GM23248 (cell line): ENCODE results near the gene LRRC8E. TPM values are rescaled to one million over a fixed set of nuclear protein-coding genes. Genes with fewer than 3 reads are reported as not detected.

Experiments used
- DNase-seq: peaks from one replicate; pipeline ENCODE4 v3.0.0-alpha.2; 2015
- H2AFZ ChIP-seq: fragments of 200-600 bp; sonication (generic); 2 replicates; pipeline ENCODE4 v1.6.1; 2016; ENCODE audit warnings: antibody characterized with exemption
- H3F3A ChIP-seq: fragments of 200-600 bp; sonication (generic); 2 replicates; pipeline ENCODE4 v1.6.1; 2016; ENCODE audit warnings: mild to moderate bottlenecking, antibody characterized with exemption, mixed run types; ENCODE audit not compliant: insufficient read depth
- H3K27ac ChIP-seq: fragments of 200-600 bp; sonication (generic); 2 replicates; pipeline ENCODE4 v1.5.1; 2016; ENCODE audit warnings: mild to moderate bottlenecking
- H3K27me3 ChIP-seq: fragments of 200-600 bp; sonication (generic); replicated peaks from 2 replicates; pipeline ENCODE4 v1.6.1; 2016; ENCODE audit warnings: mild to moderate bottlenecking; ENCODE audit not compliant: insufficient read depth
- H3K36me3 ChIP-seq: fragments of 200-600 bp; sonication (generic); 2 replicates; pipeline ENCODE4 v1.6.1; 2016; ENCODE audit warnings: low read depth, mild to moderate bottlenecking
- H3K4me1 ChIP-seq: fragments of 200-600 bp; sonication (generic); 2 replicates; pipeline ENCODE4 v1.6.1; 2016; ENCODE audit warnings: mild to moderate bottlenecking; ENCODE audit not compliant: insufficient read depth
- H3K4me2 ChIP-seq: fragments of 200-600 bp; sonication (generic); one replicate; pipeline ENCODE4 v1.6.1; 2016; ENCODE audit warnings: mild to moderate bottlenecking; ENCODE audit not compliant: unreplicated experiment
- H3K4me3 ChIP-seq: fragments of 200-600 bp; sonication (generic); 2 replicates; pipeline ENCODE4 v1.5.1; 2016; ENCODE audit warnings: mild to moderate bottlenecking
- H3K79me2 ChIP-seq: fragments of 200-600 bp; sonication (generic); 2 replicates; pipeline ENCODE4 v1.6.1; 2016; ENCODE audit warnings: mild to moderate bottlenecking; ENCODE audit not compliant: insufficient read depth
- H3K9ac ChIP-seq: fragments of 200-600 bp; sonication (generic); 2 replicates; pipeline ENCODE4 v1.6.1; 2016; ENCODE audit warnings: mild to moderate bottlenecking
- H3K9me2 ChIP-seq: fragments of 200-600 bp; sonication (generic); 2 replicates; pipeline ENCODE4 v1.6.1; 2016; ENCODE audit warnings: mixed run types, mild to moderate bottlenecking, moderate library complexity; ENCODE audit not compliant: insufficient read depth
- H3K9me3 ChIP-seq: fragments of 200-600 bp; sonication (generic); one replicate; pipeline ENCODE4 v1.6.1; 2017; ENCODE audit warnings: low read depth
- H4K20me1 ChIP-seq: fragments of 200-600 bp; sonication (generic); 2 replicates; pipeline ENCODE4 v1.6.0; 2016; ENCODE audit not compliant: insufficient read depth
- EZH2 ChIP-seq: fragments of 200-600 bp; sonication (generic); IDR thresholded peaks from 2 replicates; pipeline ENCODE4 v1.6.1; 2018; ENCODE audit warnings: antibody characterized with exemption, mild to moderate bottlenecking; ENCODE audit not compliant: insufficient read depth, poor library complexity, severe bottlenecking
- EZH2phosphoT487 ChIP-seq: fragments of 200-600 bp; sonication (generic); IDR thresholded peaks from 2 replicates; pipeline ENCODE4 v1.6.1; 2018; ENCODE audit warnings: antibody characterized with exemption, moderate library complexity, mild to moderate bottlenecking, low read depth; ENCODE audit not compliant: insufficient read depth
- WGBS, 2 experiments: methylation state at CpG; one replicate each; pipeline ENCODE4 v1.1.6; 2015 to 2017; ENCODE audit warnings: low lambda C conversion rate in 2 of 2, low coverage in 1 of 2; ENCODE audit errors: missing lambda C conversion rate in 2 of 2; 5-methylcytosine and 5-hydroxymethylcytosine counted together
- in situ Hi-C: fragments of 300-500 bp; cut with MboI; formaldehyde crosslinking; loops from 2 replicates; pipeline ENCODE4 v1.15.0; 2020
- polyA plus RNA-seq: library from polyadenylated mRNA; unstranded; fragments of >200 nt; fragmentation: Nextera tagmentation; extraction: Ambion mirVana; gene quantifications from 2 replicates; pipeline ENCODE4 v1.2.1, GENCODE V29; 2016
- total RNA-seq: library from RNA; depleted of rRNA; stranded (reverse); fragments of >200 nt; shearing (Covaris generic); gene quantifications from 2 replicates; pipeline ENCODE4 v1.2.3, GENCODE V29; 2014

LRRC8E gene
- total and polyA plus RNA-seq, 2 experiments from 2014 or later: 3.6 to 3.7 TPM

GRCh38 chr19:7842661-7843294, 45.5 kb upstream of the LRRC8E start:
- TF ChIP-seq EZH2: no peak
- TF ChIP-seq EZH2phosphoT487: no peak
- no peak for DNase-seq
- in situ Hi-C loops: no loop called here
- H3K27ac ChIP-seq: no peak overlapping the region
- no peaks in the 10 kb centered on the region for H4K20me1 ChIP-seq
- WGBS, 2 experiments: 90 to 92% methylated on average over 12 of the region's 12 CpGs
- no peaks in the 10 kb centered on the region for H3K9me2 ChIP-seq
- 0 out of 2 replicates have a peak, but pooled peaks cover 6% of the 10 kb centered on the region for H3K79me2 ChIP-seq
- no peaks in the 10 kb centered on the region for H3K9me3 ChIP-seq
- no peak overlapping the region for H3K9ac ChIP-seq
- no peak overlapping the region for H3K4me3 ChIP-seq
- H2AFZ ChIP-seq: no peak overlapping the region
- H3F3A ChIP-seq: no peaks in the 10 kb centered on the region
- H3K4me1 ChIP-seq: no peaks in the 10 kb centered on the region
- H3K27me3 ChIP-seq: no peaks in the 10 kb centered on the region
- H3K4me2 ChIP-seq: no peak overlapping the region
- no peaks in the 10 kb centered on the region for H3K36me3 ChIP-seq

GRCh38 chr19:7843521-7843920, 44.8 kb upstream of the LRRC8E start:
- Histone ChIP-seq H3K27ac (no peak overlapping the region), H3K9ac (no peak overlapping the region), H3K4me2 (no peak overlapping the region), H3K27me3 (no peaks in the 10 kb centered on the region), H3F3A (no peaks in the 10 kb centered on the region), H4K20me1 (no peaks in the 10 kb centered on the region), H3K4me3 (no peak overlapping the region), H3K4me1 (no peaks in the 10 kb centered on the region), H3K79me2 (0 out of 2 replicates have a peak, but pooled peaks cover 6% of the 10 kb centered on the region), H3K9me2 (no peaks in the 10 kb centered on the region), H3K9me3 (no peaks in the 10 kb centered on the region), H2AFZ (no peak overlapping the region), H3K36me3 (no peaks in the 10 kb centered on the region)
- no peak for DNase-seq
- 93 to 94% methylated on average over 6 of the region's 6 CpGs for WGBS, 2 experiments
- in situ Hi-C loops: no loop called here
- TF ChIP-seq EZH2phosphoT487: no peak

- Histone ChIP-seq H3K79me2 (0 out of 2 replicates have a peak, but pooled peaks cover 6% of the 10 kb centered on the region), H3K9ac (no peak overlapping the region), H3K27me3 (no peaks in the 10 kb centered on the region), H3K27ac (no peak overlapping the region), H4K20me1 (no peaks in the 10 kb centered on the region), H3K36me3 (no peaks in the 10 kb centered on the region), H3K4me3 (no peak overlapping the region), H3K4me2 (no peak overlapping the region), H2AFZ (no peak overlapping the region), H3K4me1 (no peaks in the 10 kb centered on the region), H3K9me2 (no peaks in the 10 kb centered on the region), H3K9me3 (no peaks in the 10 kb centered on the region), H3F3A (no peaks in the 10 kb centered on the region)
- TF ChIP-seq EZH2: no peak
- TF ChIP-seq EZH2phosphoT487: no peak
- in situ Hi-C loops: no loop called here
- 98 to 100% methylated on average over 5 of the region's 5 CpGs for WGBS, 2 experiments
- DNase-seq: no peak
These were observed 43.9 kb upstream of the LRRC8E start for GRCh38 chr19:7844405-7844804.

GRCh38 chr19:7844951-7845350, 43.4 kb upstream of the LRRC8E start:
- Histone ChIP-seq H3K27ac (no peak overlapping the region), H3F3A (no peaks in the 10 kb centered on the region), H2AFZ (no peak overlapping the region), H3K27me3 (no peaks in the 10 kb centered on the region), H3K79me2 (0 out of 2 replicates have a peak, but pooled peaks cover 6% of the 10 kb centered on the region), H3K9me2 (no peaks in the 10 kb centered on the region), H3K4me1 (no peaks in the 10 kb centered on the region), H3K9me3 (no peaks in the 10 kb centered on the region), H3K4me3 (no peak overlapping the region), H3K36me3 (no peaks in the 10 kb centered on the region), H3K4me2 (no peak overlapping the region), H3K9ac (no peak overlapping the region), H4K20me1 (no peaks in the 10 kb centered on the region)
- TF ChIP-seq EZH2 (no peak), EZH2phosphoT487 (no peak)
- 80 to 87% methylated on average over 9 to 10 of the region's 10 CpGs for WGBS, 2 experiments
- in situ Hi-C loops: no loop called here
- DNase-seq: no peak
